GM13977 (cell line): ENCODE data around the gene RBKS.

Experiments
- DNase-seq: peaks from one replicate; pipeline ENCODE4 v3.0.0; 2012; ENCODE audit warnings: low spot score
- in situ Hi-C: fragments of 300-500 bp; cut with MboI; formaldehyde crosslinking; loops from one replicate; pipeline ENCODE4 v1.12.0; 2022; ENCODE audit warnings: low sequenced_read_pairs, low pct_unique_long_range_greater_than_20kb, mixed read lengths, inconsistent platforms; ENCODE audit not compliant: unreplicated experiment
- TF ChIP-seq, protein P1 (sequence below): IDR thresholded peaks from 2 replicates; pipeline ENCODE4 v1.5.1; 2012; ENCODE audit warnings: mild to moderate bottlenecking, control low read depth; ENCODE audit not compliant: insufficient read depth; ENCODE audit errors: extremely low read depth, missing control alignments

RBKS gene

DNA sequence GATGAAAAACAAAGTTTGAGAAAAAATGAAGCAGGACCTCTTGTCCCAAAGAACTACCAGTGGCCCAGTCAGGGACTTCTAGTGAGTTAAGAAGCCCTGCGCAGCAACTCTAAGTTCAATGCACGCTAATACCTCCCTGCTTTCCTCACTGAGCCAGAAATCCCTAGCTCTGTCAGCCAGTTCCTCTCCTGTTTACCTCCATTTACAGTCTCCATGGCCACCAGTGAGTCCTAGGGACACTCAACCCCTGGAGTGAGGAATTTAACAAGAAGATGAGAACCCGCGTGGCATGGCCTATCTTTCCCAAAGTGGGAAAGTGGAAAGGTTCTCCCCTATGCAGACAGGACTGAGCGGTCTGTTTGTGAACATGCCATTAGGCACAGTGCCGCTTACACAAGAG is 87.6 kb downstream of the RBKS start:
- in situ Hi-C loops: no loop called here
- TF ChIP-seq, protein P1, sequence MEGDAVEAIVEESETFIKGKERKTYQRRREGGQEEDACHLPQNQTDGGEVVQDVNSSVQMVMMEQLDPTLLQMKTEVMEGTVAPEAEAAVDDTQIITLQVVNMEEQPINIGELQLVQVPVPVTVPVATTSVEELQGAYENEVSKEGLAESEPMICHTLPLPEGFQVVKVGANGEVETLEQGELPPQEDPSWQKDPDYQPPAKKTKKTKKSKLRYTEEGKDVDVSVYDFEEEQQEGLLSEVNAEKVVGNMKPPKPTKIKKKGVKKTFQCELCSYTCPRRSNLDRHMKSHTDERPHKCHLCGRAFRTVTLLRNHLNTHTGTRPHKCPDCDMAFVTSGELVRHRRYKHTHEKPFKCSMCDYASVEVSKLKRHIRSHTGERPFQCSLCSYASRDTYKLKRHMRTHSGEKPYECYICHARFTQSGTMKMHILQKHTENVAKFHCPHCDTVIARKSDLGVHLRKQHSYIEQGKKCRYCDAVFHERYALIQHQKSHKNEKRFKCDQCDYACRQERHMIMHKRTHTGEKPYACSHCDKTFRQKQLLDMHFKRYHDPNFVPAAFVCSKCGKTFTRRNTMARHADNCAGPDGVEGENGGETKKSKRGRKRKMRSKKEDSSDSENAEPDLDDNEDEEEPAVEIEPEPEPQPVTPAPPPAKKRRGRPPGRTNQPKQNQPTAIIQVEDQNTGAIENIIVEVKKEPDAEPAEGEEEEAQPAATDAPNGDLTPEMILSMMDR: no peak
- DNase-seq: no peak

DNA sequence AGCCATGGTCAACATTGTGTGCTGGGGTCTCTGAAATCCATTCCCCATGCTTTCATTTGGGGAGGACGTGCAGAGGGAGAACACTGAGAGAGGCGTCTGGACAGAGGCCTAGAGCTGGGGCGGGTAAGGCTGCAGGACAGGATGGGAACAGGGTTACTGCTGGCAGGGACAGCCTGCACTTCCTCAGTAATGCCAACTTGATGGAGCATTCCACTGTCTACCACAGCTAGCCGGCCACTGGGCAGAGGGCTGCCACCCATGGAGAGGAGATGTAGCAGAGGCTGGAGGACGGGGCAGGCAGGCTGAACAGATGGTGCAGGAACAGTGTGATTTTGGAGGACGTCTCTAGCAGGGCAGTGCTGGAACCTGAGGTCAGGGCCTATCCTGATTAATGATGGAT is 89.3 kb downstream of the RBKS start:
- in situ Hi-C loops: no loop called here
- TF ChIP-seq, protein P1: no peak
- DNase-seq: no peak

DNA sequence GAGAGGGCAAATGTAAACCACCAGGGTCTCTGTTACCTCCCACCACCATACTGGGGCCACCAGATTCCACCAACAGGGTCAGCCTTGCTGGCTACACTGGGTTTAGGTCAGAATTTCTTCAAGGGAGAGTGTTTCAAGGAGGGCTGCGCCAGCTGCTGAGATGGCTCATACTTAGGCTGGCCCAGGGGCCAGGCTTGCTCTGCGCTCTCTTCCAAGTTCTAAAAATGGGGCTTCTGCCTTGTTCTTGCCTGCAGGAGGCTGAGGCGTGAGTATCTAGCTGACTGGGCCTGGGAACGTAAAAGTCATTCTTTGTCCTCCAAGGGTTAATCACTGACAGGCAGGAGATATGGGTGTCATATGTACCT is 90.6 kb downstream of the RBKS start:
- in situ Hi-C loops: no loop called here
- TF ChIP-seq, protein P1: no peak
- no peak for DNase-seq

- TF ChIP-seq, protein P1: no peak
- in situ Hi-C loops: no loop called here
- no peak for DNase-seq
These were observed 91.1 kb downstream of the RBKS start for GRCh38 chr2:27798948-27799645.

- TF ChIP-seq, protein P1: no peak
- DNase-seq: no peak
- in situ Hi-C loops: no loop called here
These were observed 91.7 kb downstream of the RBKS start for GRCh38 chr2:27798486-27798885.

DNA sequence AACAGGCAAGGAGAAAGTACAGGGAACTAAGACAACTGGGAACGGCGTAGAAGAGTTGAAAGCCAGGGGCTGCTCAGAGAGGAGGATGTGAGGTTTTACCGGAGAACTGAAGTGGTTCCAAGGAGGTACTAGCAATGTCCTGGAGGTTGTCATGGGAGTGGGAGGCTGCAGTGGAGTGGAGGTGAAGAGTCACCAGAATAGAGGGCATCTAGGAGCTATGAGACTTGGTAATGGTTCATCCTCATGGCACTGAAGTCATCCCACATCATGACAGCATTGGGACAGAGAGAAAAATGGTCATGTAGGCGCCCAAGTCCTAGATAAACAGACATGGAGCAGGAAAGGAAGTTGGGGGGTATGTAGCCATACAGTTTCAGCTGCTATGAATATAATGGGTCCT is 92.3 kb downstream of the RBKS start:
- TF ChIP-seq, protein P1: no peak
- no peak for DNase-seq
- in situ Hi-C loops: no loop called here
